GM18868 (cell line): ENCODE results near the gene USP51.
A peak's percentile ranks its signal among the peaks of the same experiment; 100 is the strongest.
"Not testable (repeated sequence)": the region's sequence is repeated elsewhere in the genome, so short reads cannot be mapped to it uniquely, and the experiment has no call there.

Experiments
- ATAC-seq: cut with Tn5 transposase; IDR thresholded peaks from one replicate; pipeline ENCODE4 v1.9.1; 2021; ENCODE audit warnings: mild to moderate bottlenecking, moderate library complexity; ENCODE audit not compliant: unreplicated experiment

Gene USP51

GRCh38 chrX:55489314-55490009 lies at the start of gene USP51:
USP51 (minus strand) TSS chrX:55489848; CDS start chrX:55488939, 909 bp downstream.
- peak; percentile 50 for ATAC-seq

GRCh38 chrX:55524487-55524886 lies 34.8 kb upstream of the USP51 start:
- no peak for ATAC-seq

GRCh38 chrX:55523356-55523755 lies 33.7 kb upstream of the USP51 start:
- no peak for ATAC-seq

- no peak for ATAC-seq
These were observed 33.1 kb upstream of the USP51 start for GRCh38 chrX:55522596-55523276.

- ATAC-seq, result no peak
These were observed 32.0 kb upstream of the USP51 start for GRCh38 chrX:55521687-55522086.

GRCh38 chrX:55516794-55517481 lies 27.3 kb upstream of the USP51 start:
- ATAC-seq, result not testable (repeated sequence)

GRCh38 chrX:55513045-55513737 lies 23.5 kb upstream of the USP51 start:
- ATAC-seq, result not testable (repeated sequence)

- peak; percentile 66 for ATAC-seq
These were observed 18.9 kb upstream of the USP51 start for GRCh38 chrX:55508410-55509152.

- ATAC-seq, result not testable (repeated sequence)
These were observed 18.1 kb upstream of the USP51 start for GRCh38 chrX:55507699-55508098.

GRCh38 chrX:55507010-55507409 lies 17.4 kb upstream of the USP51 start:
- not testable (repeated sequence) for ATAC-seq

GRCh38 chrX:55490974-55491373 lies 1.3 kb upstream of the USP51 start:
- no peak for ATAC-seq

GRCh38 chrX:55490121-55490520 lies 473 bp upstream of the USP51 start:
- no peak for ATAC-seq

- peak; percentile 69 for ATAC-seq
These were observed 895 bp downstream of the USP51 start for GRCh38 chrX:55488593-55489313.

- ATAC-seq, result peak; percentile 1
These were observed 1.5 kb downstream of the USP51 start for GRCh38 chrX:55488006-55488592.

- ATAC-seq, result no peak
These were observed 2.5 kb downstream of the USP51 start for GRCh38 chrX:55487143-55487542.

- no peak for ATAC-seq
These were observed 2.9 kb downstream of the USP51 start for GRCh38 chrX:55486736-55487135.

- ATAC-seq, result no peak
These were observed 4.7 kb downstream of the USP51 start for GRCh38 chrX:55484948-55485347.

- ATAC-seq, result no peak
These were observed 9.1 kb downstream of the USP51 start for GRCh38 chrX:55480390-55481062.

GRCh38 chrX:55479956-55480355 lies 9.7 kb downstream of the USP51 start:
- not testable (repeated sequence) for ATAC-seq
